Astrocyte (in vitro differentiated cells and primary cell): ENCODE data around the gene SPPL2C. TPM values are rescaled to one million over a fixed set of nuclear protein-coding genes. Genes with fewer than 3 reads are reported as not detected.

ENCODE experiments used
- DNase-seq: peaks from one replicate; pipeline ENCODE4 v3.0.0-alpha.2; 2010; ENCODE audit warnings: low read depth
- FAIRE-seq: peaks from 2 replicates; lab custom pipeline; 2011; peaks lifted over from hg19 to GRCh38; lab: Jason Lieb, UNC
- H2AFZ ChIP-seq: 2 replicates; pipeline ENCODE4 v1.6.0; 2012; ENCODE audit warnings: low read depth, low read length, inconsistent platforms
- H3K27ac ChIP-seq: 2 replicates; pipeline ENCODE4 v1.5.1; 2011; ENCODE audit warnings: low read depth, low read length, inconsistent platforms
- H3K27me3 ChIP-seq: 2 replicates; pipeline ENCODE4 v1.6.0; 2011; ENCODE audit warnings: low read length, inconsistent platforms; ENCODE audit not compliant: insufficient read depth
- H3K36me3 ChIP-seq: 2 replicates; pipeline ENCODE4 v1.5.1; 2011; ENCODE audit warnings: low read length, inconsistent platforms; ENCODE audit not compliant: insufficient read depth
- H3K4me1 ChIP-seq: 2 replicates; pipeline ENCODE4 v1.5.1; 2011; ENCODE audit warnings: low read length, inconsistent platforms; ENCODE audit not compliant: insufficient read depth
- H3K4me2 ChIP-seq: 2 replicates; pipeline ENCODE4 v1.6.0; 2012; ENCODE audit warnings: low read length, inconsistent platforms
- H3K4me3 ChIP-seq: 2 replicates; pipeline ENCODE4 v1.5.1; 2011; ENCODE audit warnings: low read depth, mild to moderate bottlenecking, low read length, inconsistent platforms; ENCODE audit not compliant: insufficient read depth
- H3K79me2 ChIP-seq: 2 replicates; pipeline ENCODE4 v1.6.0; 2012; ENCODE audit warnings: mild to moderate bottlenecking, low read length, inconsistent platforms; ENCODE audit not compliant: insufficient read depth
- H3K9ac ChIP-seq: 2 replicates; pipeline ENCODE4 v1.6.0; 2012; ENCODE audit warnings: mild to moderate bottlenecking, low read length, inconsistent platforms
- H3K9me3 ChIP-seq: 2 replicates; pipeline ENCODE4 v1.5.1; 2012; ENCODE audit warnings: low read depth, mild to moderate bottlenecking, low read length, inconsistent platforms; ENCODE audit not compliant: insufficient read depth
- H4K20me1 ChIP-seq: 2 replicates; pipeline ENCODE4 v1.6.0; 2012; ENCODE audit warnings: low read length, inconsistent platforms; ENCODE audit not compliant: insufficient read depth
- H3K27ac Mint-ChIP-seq: one replicate; pipeline ENCODE4 v1.8.0; 2021; ENCODE audit warnings: mild to moderate bottlenecking, mixed read lengths; ENCODE audit not compliant: unreplicated experiment
- H3K27me3 Mint-ChIP-seq: one replicate; pipeline ENCODE4 v1.8.0; 2021; ENCODE audit warnings: low read depth, mixed read lengths; ENCODE audit not compliant: unreplicated experiment
- H3K36me3 Mint-ChIP-seq: one replicate; pipeline ENCODE4 v1.8.0; 2021; ENCODE audit warnings: low read depth, mixed read lengths; ENCODE audit not compliant: unreplicated experiment
- H3K4me1 Mint-ChIP-seq: one replicate; pipeline ENCODE4 v1.8.0; 2021; ENCODE audit warnings: low read depth, mixed read lengths; ENCODE audit not compliant: unreplicated experiment
- H3K4me3 Mint-ChIP-seq: one replicate; pipeline ENCODE4 v1.8.0; 2021; ENCODE audit warnings: mild to moderate bottlenecking, moderate library complexity, mixed read lengths; ENCODE audit not compliant: unreplicated experiment
- H3K9me3 Mint-ChIP-seq: one replicate; pipeline ENCODE4 v1.8.0; 2021; ENCODE audit warnings: mild to moderate bottlenecking, mixed read lengths; ENCODE audit not compliant: unreplicated experiment
- CTCF ChIP-seq: IDR thresholded peaks from 2 replicates; pipeline ENCODE4 v1.5.1; 2011; ENCODE audit warnings: low read depth, mild to moderate bottlenecking, inconsistent platforms, low read length, moderate library complexity; ENCODE audit not compliant: insufficient read depth
- EZH2 ChIP-seq: IDR thresholded peaks from 2 replicates; pipeline ENCODE4 v1.6.1; 2012; ENCODE audit warnings: mild to moderate bottlenecking, low read length, inconsistent platforms; ENCODE audit not compliant: insufficient read depth
- total RNA-seq: library from RNA; stranded (reverse); gene quantifications from 2 replicates; pipeline ENCODE4 v1.2.1, GENCODE V29; 2021

Gene SPPL2C
- total RNA-seq, 1 donor from 2014 or later = not detected

- DNase-seq (no peak), FAIRE-seq (no peak)
- Histone ChIP-seq H3K27ac (no peak overlapping the region), H4K20me1 (no peaks in the 10 kb centered on the region), H3K4me1 (no peaks in the 10 kb centered on the region), H3K4me2 (no peak overlapping the region), H3K79me2 (no peaks in the 10 kb centered on the region), H3K9me3 (no peaks in the 10 kb centered on the region), H3K36me3 (no peaks in the 10 kb centered on the region), H3K9ac (no peak overlapping the region), H2AFZ (no peak overlapping the region), H3K4me3 (no peak overlapping the region), H3K27me3 (peaks cover 18% of the 10 kb centered on the region)
- Mint-ChIP-seq H3K27me3 (peaks cover 60% of the 10 kb centered on the region), H3K4me3 (no peak overlapping the region), H3K4me1 (no peaks in the 10 kb centered on the region), H3K9me3 (peaks cover 2% of the 10 kb centered on the region), H3K36me3 (no peaks in the 10 kb centered on the region), H3K27ac (no peak overlapping the region)
- TF ChIP-seq EZH2 (no peak), CTCF (no peak)
Measured at GRCh38 chr17:45801421-45801820, 43.3 kb upstream of the SPPL2C start.

GRCh38 chr17:45808845-45809244 is 35.8 kb upstream of the SPPL2C start:
- H3K27me3 ChIP-seq = peaks cover 12% of the 10 kb centered on the region
- Mint-ChIP-seq H3K4me3 (no peak overlapping the region), H3K36me3 (no peaks in the 10 kb centered on the region), H3K27ac (no peak overlapping the region), H3K4me1 (no peaks in the 10 kb centered on the region), H3K27me3 (peaks cover 75% of the 10 kb centered on the region), H3K9me3 (peaks cover 2% of the 10 kb centered on the region)
- no peaks in the 10 kb centered on the region for H3K9me3 ChIP-seq
- no peak for FAIRE-seq
- TF ChIP-seq CTCF (no peak), EZH2 (no peak)
- H3K27ac ChIP-seq = no peak overlapping the region
- no peak overlapping the region for H2AFZ ChIP-seq
- no peak for DNase-seq
- H3K4me3 ChIP-seq = no peak overlapping the region
- no peaks in the 10 kb centered on the region for H3K79me2 ChIP-seq
- H3K4me1 ChIP-seq = no peaks in the 10 kb centered on the region
- H3K36me3 ChIP-seq = no peaks in the 10 kb centered on the region
- H3K9ac ChIP-seq = no peak overlapping the region
- no peak overlapping the region for H3K4me2 ChIP-seq
- no peaks in the 10 kb centered on the region for H4K20me1 ChIP-seq

- TF ChIP-seq CTCF (no peak), EZH2 (no peak)
- Mint-ChIP-seq H3K4me3 (no peak overlapping the region), H3K36me3 (no peaks in the 10 kb centered on the region), H3K27me3 (peaks cover 75% of the 10 kb centered on the region), H3K9me3 (peaks cover 3% of the 10 kb centered on the region), H3K27ac (no peak overlapping the region), H3K4me1 (no peaks in the 10 kb centered on the region)
- Histone ChIP-seq H3K27ac (no peak overlapping the region), H3K79me2 (no peaks in the 10 kb centered on the region), H3K9ac (no peak overlapping the region), H3K9me3 (no peaks in the 10 kb centered on the region), H3K27me3 (peaks cover 12% of the 10 kb centered on the region), H3K36me3 (no peaks in the 10 kb centered on the region), H3K4me1 (no peaks in the 10 kb centered on the region), H3K4me2 (no peak overlapping the region), H2AFZ (no peak overlapping the region), H4K20me1 (no peaks in the 10 kb centered on the region), H3K4me3 (no peak overlapping the region)
- DNase-seq = no peak
- no peak for FAIRE-seq
Measured at GRCh38 chr17:45809499-45809898, 35.2 kb upstream of the SPPL2C start.
